GM23338 (cell line): ENCODE results near the gene SEMA4F. TPM values are rescaled to one million over a fixed set of nuclear protein-coding genes. Genes with fewer than 3 reads are reported as not detected.

ENCODE experiments used
- ATAC-seq: fragments of 200-7000 bp; cut with Tn5 transposase; 3 replicates; pipeline ENCODE4 v1.9.1; 2020
- DNase-seq: peaks from one replicate; pipeline ENCODE4 v3.0.0-alpha.2; 2015; ENCODE audit warnings: low spot score
- H2AFZ ChIP-seq: fragments of 200-600 bp; sonication (generic); 2 replicates; pipeline ENCODE4 v1.8.0; 2016; ENCODE audit warnings: antibody characterized with exemption, mild to moderate bottlenecking, moderate library complexity
- H3F3A ChIP-seq: fragments of 200-600 bp; sonication (generic); replicated peaks from 2 replicates; pipeline ENCODE4 v1.8.0; 2017; ENCODE audit warnings: antibody characterized with exemption, mixed run types, low read depth
- H3K27ac ChIP-seq: fragments of 200-600 bp; sonication (generic); 2 replicates; pipeline ENCODE4 v1.6.1; 2016; ENCODE audit warnings: low read depth
- H3K27me3 ChIP-seq: fragments of 200-600 bp; sonication (generic); 2 replicates; pipeline ENCODE4 v1.8.0; 2016; ENCODE audit warnings: mild to moderate bottlenecking, mixed run types, moderate library complexity; ENCODE audit not compliant: insufficient read depth
- H3K36me3 ChIP-seq: fragments of 200-600 bp; sonication (generic); 2 replicates; pipeline ENCODE4 v1.8.0; 2016; ENCODE audit warnings: mild to moderate bottlenecking; ENCODE audit not compliant: insufficient read depth
- H3K4me1 ChIP-seq: fragments of 200-600 bp; sonication (generic); 2 replicates; pipeline ENCODE4 v1.8.0; 2016; ENCODE audit warnings: mild to moderate bottlenecking, moderate library complexity; ENCODE audit not compliant: insufficient read depth
- H3K4me2 ChIP-seq: fragments of 200-600 bp; sonication (generic); 2 replicates; pipeline ENCODE4 v1.7.1; 2017; ENCODE audit warnings: mixed run types
- H3K4me3 ChIP-seq: fragments of 200-600 bp; sonication (generic); 2 replicates; pipeline ENCODE4 v1.6.1; 2016; ENCODE audit warnings: mixed run types
- H3K79me2 ChIP-seq: fragments of 200-600 bp; sonication (generic); replicated peaks from 2 replicates; pipeline ENCODE4 v1.8.0; 2017; ENCODE audit warnings: mild to moderate bottlenecking; ENCODE audit not compliant: insufficient read depth
- H3K9me2 ChIP-seq: fragments of 200-600 bp; sonication (generic); 2 replicates; pipeline ENCODE4 v1.8.0; 2017; ENCODE audit not compliant: insufficient read depth
- H4K20me1 ChIP-seq: fragments of 200-600 bp; sonication (generic); replicated peaks from 2 replicates; pipeline ENCODE4 v1.8.0; 2017; ENCODE audit warnings: mild to moderate bottlenecking; ENCODE audit not compliant: insufficient read depth
- H3K27ac Mint-ChIP-seq: 2 replicates; pipeline ENCODE4 v1.8.0; 2020; ENCODE audit warnings: inconsistent platforms, mild to moderate bottlenecking, moderate library complexity, mixed read lengths
- H3K27me3 Mint-ChIP-seq: 3 replicates; pipeline ENCODE4 v1.8.0; 2022; ENCODE audit warnings: low read depth, mild to moderate bottlenecking, moderate library complexity, mixed read lengths, inconsistent platforms; ENCODE audit not compliant: insufficient read depth, poor library complexity
- H3K36me3 Mint-ChIP-seq: 3 replicates; pipeline ENCODE4 v1.8.0; 2021; ENCODE audit warnings: low read depth, mild to moderate bottlenecking, inconsistent platforms, moderate library complexity, mixed read lengths
- H3K4me1 Mint-ChIP-seq: 3 replicates; pipeline ENCODE4 v1.8.0; 2020; ENCODE audit warnings: mild to moderate bottlenecking, inconsistent platforms, mixed read lengths
- H3K4me3 Mint-ChIP-seq: 3 replicates; pipeline ENCODE4 v1.8.0; 2021; ENCODE audit warnings: moderate library complexity, mild to moderate bottlenecking, inconsistent platforms, mixed read lengths
- H3K9me3 Mint-ChIP-seq: 3 replicates; pipeline ENCODE4 v1.8.0; 2020; ENCODE audit warnings: moderate library complexity, mild to moderate bottlenecking, inconsistent platforms, mixed read lengths
- CREB1 ChIP-seq: fragments of 250-450 bp; sonication (Bioruptor Pico); IDR thresholded peaks from 2 replicates; pipeline ENCODE4 v1.5.0; 2020; ENCODE audit warnings: low read depth, mild to moderate bottlenecking, moderate library complexity
- JUNB ChIP-seq: IDR thresholded peaks from one replicate; pipeline ENCODE4 v1.6.1; 2016; ENCODE audit warnings: antibody characterized with exemption; ENCODE audit not compliant: unreplicated experiment
- NANOG ChIP-seq: IDR thresholded peaks from 2 replicates; pipeline ENCODE4 v1.6.1; 2016; ENCODE audit warnings: antibody characterized with exemption, borderline replicate concordance
- POLR2AphosphoS5 ChIP-seq: IDR thresholded peaks from 2 replicates; pipeline ENCODE4 v1.6.1; 2016; ENCODE audit warnings: antibody characterized with exemption, low read depth
- ZNF331 ChIP-seq: fragments of 250-450 bp; sonication (Bioruptor Pico); IDR thresholded peaks from 2 replicates; pipeline ENCODE4 v1.5.0; 2020; ENCODE audit warnings: low read depth, mild to moderate bottlenecking, moderate library complexity
- polyA plus RNA-seq: library from polyadenylated mRNA; unstranded; fragments of >200 nt; fragmentation: Nextera tagmentation; extraction: Ambion mirVana; gene quantifications from 2 replicates; pipeline ENCODE4 v1.2.1, GENCODE V29; 2016
- total RNA-seq: library from RNA; depleted of rRNA; stranded (reverse); fragments of >200 nt; shearing (Covaris generic); gene quantifications from 2 replicates; pipeline ENCODE4 v1.2.3, GENCODE V29; 2014
- TF ChIP-seq, protein P1 (sequence below): fragments of 250-450 bp; sonication (Bioruptor Pico); IDR thresholded peaks from 2 replicates; pipeline ENCODE4 v1.5.0; 2020; ENCODE audit warnings: mild to moderate bottlenecking, moderate library complexity
- TF ChIP-seq, protein P2 (sequence below): IDR thresholded peaks from 2 replicates; pipeline ENCODE4 v1.6.1; 2016; ENCODE audit warnings: antibody characterized with exemption
- TF ChIP-seq, protein P3 (sequence below): IDR thresholded peaks from one replicate; pipeline ENCODE4 v1.6.1; 2018; ENCODE audit warnings: antibody characterized with exemption; ENCODE audit not compliant: unreplicated experiment

SEMA4F gene
- total and polyA plus RNA-seq, 2 experiments from 2014 or later: 2.2 to 3.2 TPM

DNA sequence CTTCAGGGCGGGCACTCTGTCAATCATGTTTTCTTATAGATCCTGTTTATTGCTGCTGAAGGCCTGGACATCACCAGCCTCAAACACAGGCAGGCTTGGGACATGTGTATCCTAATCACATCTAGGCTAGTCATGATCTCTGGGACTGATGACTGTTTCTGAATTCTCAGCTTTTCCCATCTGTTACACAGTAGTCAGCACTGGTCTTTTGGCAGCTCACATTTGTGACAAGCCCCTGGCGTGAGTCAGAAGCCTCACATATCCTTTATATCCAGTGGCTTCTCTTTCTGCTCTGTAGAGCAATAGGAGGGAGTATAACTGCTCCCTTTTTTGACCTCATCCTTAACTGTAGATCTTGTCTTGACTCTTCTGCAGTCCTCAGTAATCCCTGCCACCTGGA, 4.5 kb downstream of the SEMA4F start (continued):
- TF ChIP-seq, protein P1, sequence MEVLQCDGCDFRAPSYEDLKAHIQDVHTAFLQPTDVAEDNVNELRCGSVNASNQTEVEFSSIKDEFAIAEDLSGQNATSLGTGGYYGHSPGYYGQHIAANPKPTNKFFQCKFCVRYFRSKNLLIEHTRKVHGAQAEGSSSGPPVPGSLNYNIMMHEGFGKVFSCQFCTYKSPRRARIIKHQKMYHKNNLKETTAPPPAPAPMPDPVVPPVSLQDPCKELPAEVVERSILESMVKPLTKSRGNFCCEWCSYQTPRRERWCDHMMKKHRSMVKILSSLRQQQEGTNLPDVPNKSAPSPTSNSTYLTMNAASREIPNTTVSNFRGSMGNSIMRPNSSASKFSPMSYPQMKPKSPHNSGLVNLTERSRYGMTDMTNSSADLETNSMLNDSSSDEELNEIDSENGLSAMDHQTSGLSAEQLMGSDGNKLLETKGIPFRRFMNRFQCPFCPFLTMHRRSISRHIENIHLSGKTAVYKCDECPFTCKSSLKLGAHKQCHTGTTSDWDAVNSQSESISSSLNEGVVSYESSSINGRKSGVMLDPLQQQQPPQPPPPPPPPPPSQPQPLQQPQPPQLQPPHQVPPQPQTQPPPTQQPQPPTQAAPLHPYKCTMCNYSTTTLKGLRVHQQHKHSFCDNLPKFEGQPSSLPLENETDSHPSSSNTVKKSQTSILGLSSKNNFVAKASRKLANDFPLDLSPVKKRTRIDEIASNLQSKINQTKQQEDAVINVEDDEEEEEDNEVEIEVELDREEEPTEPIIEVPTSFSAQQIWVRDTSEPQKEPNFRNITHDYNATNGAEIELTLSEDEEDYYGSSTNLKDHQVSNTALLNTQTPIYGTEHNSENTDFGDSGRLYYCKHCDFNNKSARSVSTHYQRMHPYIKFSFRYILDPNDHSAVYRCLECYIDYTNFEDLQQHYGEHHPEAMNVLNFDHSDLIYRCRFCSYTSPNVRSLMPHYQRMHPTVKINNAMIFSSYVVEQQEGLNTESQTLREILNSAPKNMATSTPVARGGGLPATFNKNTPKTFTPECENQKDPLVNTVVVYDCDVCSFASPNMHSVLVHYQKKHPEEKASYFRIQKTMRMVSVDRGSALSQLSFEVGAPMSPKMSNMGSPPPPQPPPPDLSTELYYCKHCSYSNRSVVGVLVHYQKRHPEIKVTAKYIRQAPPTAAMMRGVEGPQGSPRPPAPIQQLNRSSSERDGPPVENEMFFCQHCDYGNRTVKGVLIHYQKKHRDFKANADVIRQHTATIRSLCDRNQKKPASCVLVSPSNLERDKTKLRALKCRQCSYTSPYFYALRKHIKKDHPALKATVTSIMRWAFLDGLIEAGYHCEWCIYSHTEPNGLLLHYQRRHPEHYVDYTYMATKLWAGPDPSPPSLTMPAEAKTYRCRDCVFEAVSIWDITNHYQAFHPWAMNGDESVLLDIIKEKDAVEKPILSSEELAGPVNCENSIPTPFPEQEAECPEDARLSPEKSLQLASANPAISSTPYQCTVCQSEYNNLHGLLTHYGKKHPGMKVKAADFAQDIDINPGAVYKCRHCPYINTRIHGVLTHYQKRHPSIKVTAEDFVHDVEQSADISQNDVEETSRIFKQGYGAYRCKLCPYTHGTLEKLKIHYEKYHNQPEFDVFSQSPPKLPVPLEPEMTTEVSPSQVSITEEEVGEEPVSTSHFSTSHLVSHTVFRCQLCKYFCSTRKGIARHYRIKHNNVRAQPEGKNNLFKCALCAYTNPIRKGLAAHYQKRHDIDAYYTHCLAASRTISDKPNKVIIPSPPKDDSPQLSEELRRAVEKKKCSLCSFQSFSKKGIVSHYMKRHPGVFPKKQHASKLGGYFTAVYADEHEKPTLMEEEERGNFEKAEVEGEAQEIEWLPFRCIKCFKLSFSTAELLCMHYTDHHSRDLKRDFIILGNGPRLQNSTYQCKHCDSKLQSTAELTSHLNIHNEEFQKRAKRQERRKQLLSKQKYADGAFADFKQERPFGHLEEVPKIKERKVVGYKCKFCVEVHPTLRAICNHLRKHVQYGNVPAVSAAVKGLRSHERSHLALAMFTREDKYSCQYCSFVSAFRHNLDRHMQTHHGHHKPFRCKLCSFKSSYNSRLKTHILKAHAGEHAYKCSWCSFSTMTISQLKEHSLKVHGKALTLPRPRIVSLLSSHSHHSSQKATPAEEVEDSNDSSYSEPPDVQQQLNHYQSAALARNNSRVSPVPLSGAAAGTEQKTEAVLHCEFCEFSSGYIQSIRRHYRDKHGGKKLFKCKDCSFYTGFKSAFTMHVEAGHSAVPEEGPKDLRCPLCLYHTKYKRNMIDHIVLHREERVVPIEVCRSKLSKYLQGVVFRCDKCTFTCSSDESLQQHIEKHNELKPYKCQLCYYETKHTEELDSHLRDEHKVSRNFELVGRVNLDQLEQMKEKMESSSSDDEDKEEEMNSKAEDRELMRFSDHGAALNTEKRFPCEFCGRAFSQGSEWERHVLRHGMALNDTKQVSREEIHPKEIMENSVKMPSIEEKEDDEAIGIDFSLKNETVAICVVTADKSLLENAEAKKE (CRISPR knock-in tag): no peak
- no peak for TF ChIP-seq CREB1 (CRISPR knock-in tag)

DNA sequence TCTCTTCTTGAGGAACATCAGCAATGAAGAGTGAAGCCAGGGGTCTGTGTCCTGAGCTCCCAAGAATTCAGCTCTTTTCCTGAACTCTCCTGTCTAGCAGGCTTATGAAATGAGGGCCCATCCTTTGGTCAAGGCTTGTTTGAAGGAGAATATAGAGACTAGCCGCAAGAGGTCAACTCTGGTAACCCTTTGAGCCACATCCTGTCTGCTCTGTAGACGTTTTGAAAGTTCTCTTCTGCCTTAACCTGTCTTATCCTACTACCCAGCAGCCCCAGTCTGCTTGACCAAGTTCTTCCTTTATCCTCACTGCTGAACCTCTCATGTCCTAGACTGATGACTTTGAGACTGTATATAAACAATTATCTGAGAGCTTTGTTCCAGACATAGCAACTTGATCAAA, 5.4 kb downstream of the SEMA4F start:
- Histone ChIP-seq H4K20me1 (peaks cover 4% of the 10 kb centered on the region; the same call in 1 of the 2 replicates), H3K4me3 (no peak overlapping the region), H3K4me2 (no peak overlapping the region), H2AFZ (no peak overlapping the region), H3K27me3 (peaks cover 26% of the 10 kb centered on the region), H3K79me2 (no peaks in the 10 kb centered on the region), H3K27ac (no peak overlapping the region), H3K4me1 (no peaks in the 10 kb centered on the region), H3K9me2 (no peaks in the 10 kb centered on the region), H3K36me3 (no peaks in the 10 kb centered on the region), H3F3A (0 out of 2 replicates have a peak, but pooled peaks cover 4% of the 10 kb centered on the region)
- H3K27ac Mint-ChIP-seq: no peak overlapping the region
- DNase-seq (no peak), ATAC-seq (no peak)
- H3K9me3 Mint-ChIP-seq: no peaks in the 10 kb centered on the region
- no peak overlapping the region for H3K4me3 Mint-ChIP-seq
- H3K36me3 Mint-ChIP-seq: no peaks in the 10 kb centered on the region
- peaks cover 4% of the 10 kb centered on the region for H3K4me1 Mint-ChIP-seq
- peaks cover 21% of the 10 kb centered on the region for H3K27me3 Mint-ChIP-seq
- TF ChIP-seq, protein P2, sequence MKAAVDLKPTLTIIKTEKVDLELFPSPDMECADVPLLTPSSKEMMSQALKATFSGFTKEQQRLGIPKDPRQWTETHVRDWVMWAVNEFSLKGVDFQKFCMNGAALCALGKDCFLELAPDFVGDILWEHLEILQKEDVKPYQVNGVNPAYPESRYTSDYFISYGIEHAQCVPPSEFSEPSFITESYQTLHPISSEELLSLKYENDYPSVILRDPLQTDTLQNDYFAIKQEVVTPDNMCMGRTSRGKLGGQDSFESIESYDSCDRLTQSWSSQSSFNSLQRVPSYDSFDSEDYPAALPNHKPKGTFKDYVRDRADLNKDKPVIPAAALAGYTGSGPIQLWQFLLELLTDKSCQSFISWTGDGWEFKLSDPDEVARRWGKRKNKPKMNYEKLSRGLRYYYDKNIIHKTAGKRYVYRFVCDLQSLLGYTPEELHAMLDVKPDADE: no peak

DNA sequence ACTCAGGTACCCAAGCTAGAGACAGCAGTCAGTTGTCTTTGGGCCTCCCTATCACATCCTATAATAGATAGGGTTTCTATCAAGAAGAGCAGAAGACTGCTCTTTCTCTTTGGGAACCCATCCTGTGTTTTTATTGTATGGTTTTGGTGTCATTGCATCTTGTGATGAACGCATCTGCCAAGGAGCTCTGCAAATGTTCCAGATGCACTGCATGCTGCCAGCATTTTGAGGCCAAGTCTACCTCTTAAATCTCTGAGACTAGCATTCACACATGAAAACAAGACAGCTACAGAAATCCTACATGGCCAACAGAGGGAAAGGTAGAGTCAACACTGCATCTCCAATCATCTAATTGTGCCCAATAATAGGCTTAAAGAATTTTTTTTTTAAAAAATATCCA, 14.0 kb downstream of the SEMA4F start:
- H3K9me2 ChIP-seq: no peaks in the 10 kb centered on the region
- no peaks in the 10 kb centered on the region for H3K27me3 ChIP-seq
- H3K4me1 ChIP-seq: no peaks in the 10 kb centered on the region
- H3K27ac ChIP-seq: no peak overlapping the region
- H3K4me3 Mint-ChIP-seq: no peak overlapping the region
- no peaks in the 10 kb centered on the region for H3K4me1 Mint-ChIP-seq
- H3K4me3 ChIP-seq: no peak overlapping the region
- H2AFZ ChIP-seq: no peak overlapping the region
- H3K36me3 Mint-ChIP-seq: no peaks in the 10 kb centered on the region
- no peak overlapping the region for H3K4me2 ChIP-seq
- no peaks in the 10 kb centered on the region for H3K79me2 ChIP-seq
- H3F3A ChIP-seq: no peaks in the 10 kb centered on the region
- no peak for DNase-seq
- H4K20me1 ChIP-seq: no peaks in the 10 kb centered on the region
- no peaks in the 10 kb centered on the region for H3K9me3 Mint-ChIP-seq
- no peaks in the 10 kb centered on the region for H3K36me3 ChIP-seq
- no peak for ATAC-seq
- H3K27me3 Mint-ChIP-seq: no peaks in the 10 kb centered on the region
- no peak overlapping the region for H3K27ac Mint-ChIP-seq
- TF ChIP-seq, protein P3, sequence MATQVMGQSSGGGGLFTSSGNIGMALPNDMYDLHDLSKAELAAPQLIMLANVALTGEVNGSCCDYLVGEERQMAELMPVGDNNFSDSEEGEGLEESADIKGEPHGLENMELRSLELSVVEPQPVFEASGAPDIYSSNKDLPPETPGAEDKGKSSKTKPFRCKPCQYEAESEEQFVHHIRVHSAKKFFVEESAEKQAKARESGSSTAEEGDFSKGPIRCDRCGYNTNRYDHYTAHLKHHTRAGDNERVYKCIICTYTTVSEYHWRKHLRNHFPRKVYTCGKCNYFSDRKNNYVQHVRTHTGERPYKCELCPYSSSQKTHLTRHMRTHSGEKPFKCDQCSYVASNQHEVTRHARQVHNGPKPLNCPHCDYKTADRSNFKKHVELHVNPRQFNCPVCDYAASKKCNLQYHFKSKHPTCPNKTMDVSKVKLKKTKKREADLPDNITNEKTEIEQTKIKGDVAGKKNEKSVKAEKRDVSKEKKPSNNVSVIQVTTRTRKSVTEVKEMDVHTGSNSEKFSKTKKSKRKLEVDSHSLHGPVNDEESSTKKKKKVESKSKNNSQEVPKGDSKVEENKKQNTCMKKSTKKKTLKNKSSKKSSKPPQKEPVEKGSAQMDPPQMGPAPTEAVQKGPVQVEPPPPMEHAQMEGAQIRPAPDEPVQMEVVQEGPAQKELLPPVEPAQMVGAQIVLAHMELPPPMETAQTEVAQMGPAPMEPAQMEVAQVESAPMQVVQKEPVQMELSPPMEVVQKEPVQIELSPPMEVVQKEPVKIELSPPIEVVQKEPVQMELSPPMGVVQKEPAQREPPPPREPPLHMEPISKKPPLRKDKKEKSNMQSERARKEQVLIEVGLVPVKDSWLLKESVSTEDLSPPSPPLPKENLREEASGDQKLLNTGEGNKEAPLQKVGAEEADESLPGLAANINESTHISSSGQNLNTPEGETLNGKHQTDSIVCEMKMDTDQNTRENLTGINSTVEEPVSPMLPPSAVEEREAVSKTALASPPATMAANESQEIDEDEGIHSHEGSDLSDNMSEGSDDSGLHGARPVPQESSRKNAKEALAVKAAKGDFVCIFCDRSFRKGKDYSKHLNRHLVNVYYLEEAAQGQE: no peak
- TF ChIP-seq JUNB (no peak), CREB1 (CRISPR knock-in tag) (no peak), NANOG (no peak), ZNF331 (CRISPR knock-in tag) (no peak), POLR2AphosphoS5 (no peak)
- TF ChIP-seq, protein P2: no peak
